Measurements from ENCODE around the gene SPAG7.

Gene SPAG7

DNA sequence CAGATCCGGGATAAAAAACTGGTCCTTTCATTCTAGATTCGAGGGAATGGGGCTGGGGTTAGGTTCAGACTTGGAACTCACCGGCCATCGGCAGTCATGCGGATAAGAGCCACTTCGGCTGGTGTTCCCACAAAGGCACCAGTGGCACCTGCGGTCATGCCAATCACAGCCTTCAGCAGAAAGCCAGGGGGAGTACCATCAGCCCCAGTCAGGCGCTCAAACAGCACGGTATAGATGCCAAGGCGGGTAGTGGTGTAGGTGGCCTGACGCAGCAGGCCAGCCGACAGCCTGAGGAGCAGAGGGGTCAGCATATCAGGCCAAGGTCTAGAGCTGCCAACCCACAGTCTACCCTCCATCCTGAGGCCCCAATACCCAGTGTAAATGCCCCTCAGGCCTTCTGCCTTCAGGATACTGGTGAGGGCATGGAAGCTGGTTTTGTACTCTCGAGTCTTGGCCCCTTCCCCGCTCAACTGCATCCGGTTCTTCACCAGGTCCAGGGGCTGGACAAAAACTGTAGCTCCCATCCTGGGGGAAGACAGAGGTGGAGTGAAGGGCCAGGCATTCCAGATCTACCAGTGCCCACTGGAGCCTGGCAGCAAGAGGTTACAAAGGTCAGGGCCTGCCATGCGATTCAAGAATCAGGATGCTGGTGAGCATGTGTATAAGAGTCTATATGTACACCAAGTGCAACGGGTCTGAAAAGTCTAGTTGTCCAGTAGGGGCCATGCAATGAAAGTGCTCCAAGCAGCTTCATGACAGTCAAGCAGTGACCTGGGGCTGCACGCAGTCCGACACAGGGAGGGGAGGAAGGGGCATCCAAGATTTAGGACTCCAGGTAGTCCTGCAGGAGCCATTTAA is 28.7 kb downstream of the SPAG7 start:
- no peaks in the 10 kb centered on the region for H3K9me3 ChIP-seq (ENCODE audit: control insufficient read depth in 1 of 2, low read length in 2 of 2)
- peak overlapping the region; percentile 93 to 95 for H3K4me3 ChIP-seq (ENCODE audit: low read depth in 1 of 2, low read length in 2 of 2)
- peak overlapping the region; percentile 91 to 92 for H3K9ac ChIP-seq (ENCODE audit: low read depth in 1 of 2, low read length in 2 of 2)
- peak overlapping the region; percentile 88 for H3K27ac ChIP-seq (ENCODE audit: low read depth, low read length)
- H3K36me3 ChIP-seq (ENCODE audit: control insufficient read depth in 1 of 2, insufficient read depth in 2 of 2, low read length in 2 of 2) = peaks cover 28 to 43% of the 10 kb centered on the region in 2 donors
- H3K4me1 ChIP-seq (ENCODE audit: control insufficient read depth in 1 of 2, insufficient read depth in 2 of 2, low read length in 2 of 2) = peaks cover 45 to 54% of the 10 kb centered on the region in 2 donors
- H3K27me3 ChIP-seq (ENCODE audit: control insufficient read depth in 1 of 2, insufficient read depth in 2 of 2, low read length in 2 of 2) = no peaks in the 10 kb centered on the region

DNA sequence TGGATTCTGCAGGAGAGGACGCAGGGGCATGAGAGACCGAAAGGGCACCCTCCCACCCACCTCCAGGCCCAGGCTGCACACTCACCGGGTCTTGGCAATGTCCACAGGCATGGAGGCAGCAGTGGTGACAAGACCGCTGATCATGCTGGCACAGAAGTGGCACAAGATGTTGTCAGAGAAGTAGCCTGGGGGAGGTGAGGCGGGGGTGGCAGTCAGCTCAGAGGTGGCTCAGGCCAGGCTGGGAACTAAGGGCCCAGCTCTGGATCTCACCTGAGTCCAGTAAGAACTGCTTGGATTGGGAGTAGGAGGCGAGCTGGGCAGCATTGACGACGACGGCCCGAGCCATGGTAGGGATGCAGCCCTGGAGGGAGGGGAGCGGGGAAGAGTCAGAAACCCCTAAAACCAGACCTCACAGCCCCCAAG is 29.5 kb downstream of the SPAG7 start:
- no peaks in the 10 kb centered on the region for H3K27me3 ChIP-seq (ENCODE audit: control insufficient read depth in 1 of 2, insufficient read depth in 2 of 2, low read length in 2 of 2)
- H3K4me1 ChIP-seq (ENCODE audit: control insufficient read depth in 1 of 2, insufficient read depth in 2 of 2, low read length in 2 of 2) = peaks cover 41 to 48% of the 10 kb centered on the region in 2 donors
- H3K36me3 ChIP-seq (ENCODE audit: control insufficient read depth in 1 of 2, insufficient read depth in 2 of 2, low read length in 2 of 2) = peaks cover 22 to 34% of the 10 kb centered on the region in 2 donors
- no peaks in the 10 kb centered on the region for H3K9me3 ChIP-seq (ENCODE audit: control insufficient read depth in 1 of 2, low read length in 2 of 2)
- H3K9ac ChIP-seq (ENCODE audit: low read depth in 1 of 2, low read length in 2 of 2) = peak overlapping the region in 1 of 2 donors; percentile 91
- no peak overlapping the region for H3K27ac ChIP-seq (ENCODE audit: low read depth, low read length)
- H3K4me3 ChIP-seq (ENCODE audit: low read depth in 1 of 2, low read length in 2 of 2) = peak overlapping the region in 1 of 2 donors; percentile 93

DNA sequence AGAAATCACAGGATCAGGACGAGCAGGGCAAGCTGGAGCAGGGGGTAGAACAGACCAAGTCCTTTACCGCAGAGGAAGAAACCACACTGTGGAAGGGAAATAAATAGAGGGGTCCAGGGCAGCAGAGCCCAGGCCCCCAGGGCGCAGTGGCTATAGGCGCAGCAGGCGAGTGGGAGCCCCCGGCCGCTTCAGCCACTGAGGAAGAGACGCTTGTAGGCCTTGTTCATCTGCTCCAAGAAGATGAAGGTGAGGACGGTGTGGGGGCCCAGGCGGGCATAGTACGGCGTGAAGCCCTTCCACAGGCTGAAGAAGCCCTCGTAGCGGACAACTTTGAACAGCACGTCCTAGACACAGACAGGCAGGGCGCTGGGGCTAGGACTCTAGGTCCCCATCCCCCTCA is 30.1 kb downstream of the SPAG7 start:
- no peak overlapping the region for H3K9ac ChIP-seq (ENCODE audit: low read depth in 1 of 2, low read length in 2 of 2)
- H3K27me3 ChIP-seq (ENCODE audit: control insufficient read depth in 1 of 2, insufficient read depth in 2 of 2, low read length in 2 of 2) = no peaks in the 10 kb centered on the region

DNA sequence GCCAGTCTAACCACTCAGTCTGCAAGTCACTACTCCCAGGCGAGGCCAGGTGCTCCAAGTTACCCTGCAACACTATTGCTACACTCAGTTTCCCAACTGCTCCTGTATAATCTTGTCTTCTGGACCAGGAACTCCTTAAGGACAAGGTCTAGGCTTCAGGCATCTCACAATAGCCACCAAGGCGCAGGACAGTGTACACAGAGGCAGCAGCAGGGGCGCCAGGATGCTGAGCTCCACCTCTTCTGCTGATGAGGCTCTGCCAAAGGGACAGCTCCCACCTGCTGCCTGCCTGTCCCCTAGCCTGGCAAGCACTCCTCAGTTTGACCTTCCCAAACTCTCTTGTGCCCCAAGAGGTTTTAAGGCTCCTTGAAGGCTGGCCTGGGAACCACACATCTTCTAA is 31.2 kb downstream of the SPAG7 start:
- Histone ChIP-seq H3K36me3 (ENCODE audit: control insufficient read depth in 1 of 2, insufficient read depth in 2 of 2, low read length in 2 of 2) (peaks cover 12 to 25% of the 10 kb centered on the region in 2 donors), H3K27me3 (ENCODE audit: control insufficient read depth in 1 of 2, insufficient read depth in 2 of 2, low read length in 2 of 2) (no peaks in the 10 kb centered on the region), H3K9ac (ENCODE audit: low read depth in 1 of 2, low read length in 2 of 2) (no peak overlapping the region), H3K4me3 (ENCODE audit: low read depth in 1 of 2, low read length in 2 of 2) (no peak overlapping the region), H3K9me3 (ENCODE audit: control insufficient read depth in 1 of 2, low read length in 2 of 2) (no peaks in the 10 kb centered on the region), H3K27ac (ENCODE audit: low read depth, low read length) (no peak overlapping the region), H3K4me1 (ENCODE audit: control insufficient read depth in 1 of 2, insufficient read depth in 2 of 2, low read length in 2 of 2) (peaks cover 25 to 33% of the 10 kb centered on the region in 2 donors)

More for the DNA sequence above, 30.1 kb downstream of the SPAG7 start:
- Histone ChIP-seq H3K9me3 (ENCODE audit: control insufficient read depth in 1 of 2, low read length in 2 of 2) (no peaks in the 10 kb centered on the region), H3K36me3 (ENCODE audit: control insufficient read depth in 1 of 2, insufficient read depth in 2 of 2, low read length in 2 of 2) (peaks cover 17 to 29% of the 10 kb centered on the region in 2 donors), H3K4me1 (ENCODE audit: control insufficient read depth in 1 of 2, insufficient read depth in 2 of 2, low read length in 2 of 2) (peaks cover 36 to 43% of the 10 kb centered on the region in 2 donors), H3K27ac (ENCODE audit: low read depth, low read length) (no peak overlapping the region), H3K4me3 (ENCODE audit: low read depth in 1 of 2, low read length in 2 of 2) (no peak overlapping the region)

DNA sequence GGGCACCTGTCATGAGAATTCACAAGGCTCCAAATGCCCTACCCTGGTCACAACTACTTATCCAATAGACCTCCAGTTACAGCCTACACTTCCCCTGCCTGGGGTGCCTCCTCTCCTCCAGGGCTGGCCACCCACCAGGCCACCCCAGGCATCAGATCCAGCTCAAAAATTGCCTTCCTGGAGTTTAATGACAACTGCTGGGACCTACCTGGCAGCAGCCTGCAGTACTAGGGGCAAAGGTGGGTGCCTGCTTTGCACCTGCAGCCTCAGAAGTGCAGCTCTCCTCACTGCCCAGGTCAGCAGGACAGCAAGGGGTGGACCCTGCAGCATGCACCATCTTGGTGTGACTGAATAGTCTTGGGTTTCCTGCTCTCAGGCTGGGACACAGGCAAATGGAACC is 32.0 kb downstream of the SPAG7 start:
- peaks cover 19 to 25% of the 10 kb centered on the region in 2 donors for H3K4me1 ChIP-seq (ENCODE audit: control insufficient read depth in 1 of 2, insufficient read depth in 2 of 2, low read length in 2 of 2)
- H3K36me3 ChIP-seq (ENCODE audit: control insufficient read depth in 1 of 2, insufficient read depth in 2 of 2, low read length in 2 of 2) = peaks cover 12 to 25% of the 10 kb centered on the region in 2 donors
- H3K4me3 ChIP-seq (ENCODE audit: low read depth in 1 of 2, low read length in 2 of 2) = no peak overlapping the region
- H3K27ac ChIP-seq (ENCODE audit: low read depth, low read length) = no peak overlapping the region
- no peaks in the 10 kb centered on the region for H3K9me3 ChIP-seq (ENCODE audit: control insufficient read depth in 1 of 2, low read length in 2 of 2)
- H3K27me3 ChIP-seq (ENCODE audit: control insufficient read depth in 1 of 2, insufficient read depth in 2 of 2, low read length in 2 of 2) = no peaks in the 10 kb centered on the region
- H3K9ac ChIP-seq (ENCODE audit: low read depth in 1 of 2, low read length in 2 of 2) = no peak overlapping the region

DNA sequence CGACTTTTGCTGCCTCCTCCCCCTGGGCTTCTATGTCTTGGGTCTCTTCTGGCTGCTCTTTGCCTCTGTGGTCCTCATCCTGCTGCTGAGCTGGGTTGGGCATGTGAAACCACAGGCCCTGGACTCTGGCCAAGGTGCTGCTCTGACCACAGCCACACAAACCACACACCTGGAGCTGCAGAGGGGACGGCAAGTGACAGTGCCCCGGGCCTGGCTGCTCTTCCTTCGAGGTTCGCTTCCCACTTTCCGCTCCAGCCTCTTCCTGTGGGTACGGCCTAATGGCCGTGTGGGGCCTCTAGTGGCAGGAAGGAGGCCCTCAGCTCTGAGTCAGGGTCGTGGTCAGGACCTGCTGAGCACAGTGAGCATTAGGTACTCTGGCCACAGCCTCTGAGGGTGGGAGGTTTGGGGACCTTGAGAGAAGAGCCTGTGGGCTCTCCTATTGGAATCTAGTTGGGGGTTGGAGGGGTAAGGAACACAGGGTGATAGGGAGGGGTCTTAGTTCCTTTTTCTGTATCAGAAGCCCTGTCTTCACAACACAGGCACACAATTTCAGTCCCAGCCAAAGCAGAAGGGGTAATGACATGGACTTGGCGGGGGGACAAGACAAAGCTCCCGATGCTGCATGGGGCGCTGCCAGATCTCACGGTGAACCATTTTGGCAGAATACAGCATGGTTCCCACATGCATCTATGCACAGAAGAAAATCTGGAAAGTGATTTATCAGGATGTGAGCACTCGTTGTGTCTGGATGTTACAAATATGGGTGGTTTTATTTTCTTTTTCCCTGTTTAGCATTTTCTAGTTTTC is 33.2 kb downstream of the SPAG7 start:
- Histone ChIP-seq H3K4me3 (ENCODE audit: low read depth in 1 of 2, low read length in 2 of 2) (no peak overlapping the region), H3K9me3 (ENCODE audit: control insufficient read depth in 1 of 2, low read length in 2 of 2) (no peaks in the 10 kb centered on the region), H3K36me3 (ENCODE audit: control insufficient read depth in 1 of 2, insufficient read depth in 2 of 2, low read length in 2 of 2) (peaks cover 12 to 25% of the 10 kb centered on the region in 2 donors), H3K27me3 (ENCODE audit: control insufficient read depth in 1 of 2, insufficient read depth in 2 of 2, low read length in 2 of 2) (no peaks in the 10 kb centered on the region), H3K27ac (ENCODE audit: low read depth, low read length) (no peak overlapping the region), H3K9ac (ENCODE audit: low read depth in 1 of 2, low read length in 2 of 2) (no peak overlapping the region), H3K4me1 (ENCODE audit: control insufficient read depth in 1 of 2, insufficient read depth in 2 of 2, low read length in 2 of 2) (peaks cover 19 to 23% of the 10 kb centered on the region in 2 donors)

DNA sequence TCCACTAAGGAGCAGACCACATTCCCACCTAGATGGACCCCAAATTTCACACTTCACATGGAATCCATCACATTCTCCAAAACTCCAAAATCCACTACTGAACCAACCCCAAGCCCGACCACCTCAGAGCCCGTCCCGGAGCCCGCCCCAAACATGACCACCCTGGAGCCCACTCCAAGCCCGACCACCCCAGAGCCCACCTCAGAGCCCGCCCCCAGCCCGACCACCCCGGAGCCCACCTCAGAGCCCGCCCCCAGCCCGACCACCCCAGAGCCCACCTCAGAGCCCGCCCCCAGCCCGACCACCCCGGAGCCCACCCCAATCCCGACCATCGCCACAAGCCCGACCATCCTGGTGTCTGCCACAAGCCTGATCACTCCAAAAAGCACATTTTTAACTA is 34.0 kb downstream of the SPAG7 start:
- Histone ChIP-seq H3K36me3 (ENCODE audit: control insufficient read depth in 1 of 2, insufficient read depth in 2 of 2, low read length in 2 of 2) (peaks cover 12 to 25% of the 10 kb centered on the region in 2 donors), H3K4me3 (ENCODE audit: low read depth in 1 of 2, low read length in 2 of 2) (no peak overlapping the region), H3K27me3 (ENCODE audit: control insufficient read depth in 1 of 2, insufficient read depth in 2 of 2, low read length in 2 of 2) (no peaks in the 10 kb centered on the region), H3K9me3 (ENCODE audit: control insufficient read depth in 1 of 2, low read length in 2 of 2) (no peaks in the 10 kb centered on the region), H3K4me1 (ENCODE audit: control insufficient read depth in 1 of 2, insufficient read depth in 2 of 2, low read length in 2 of 2) (peaks cover 14 to 16% of the 10 kb centered on the region in 2 donors), H3K9ac (ENCODE audit: low read depth in 1 of 2, low read length in 2 of 2) (no peak overlapping the region), H3K27ac (ENCODE audit: low read depth, low read length) (no peak overlapping the region)

DNA sequence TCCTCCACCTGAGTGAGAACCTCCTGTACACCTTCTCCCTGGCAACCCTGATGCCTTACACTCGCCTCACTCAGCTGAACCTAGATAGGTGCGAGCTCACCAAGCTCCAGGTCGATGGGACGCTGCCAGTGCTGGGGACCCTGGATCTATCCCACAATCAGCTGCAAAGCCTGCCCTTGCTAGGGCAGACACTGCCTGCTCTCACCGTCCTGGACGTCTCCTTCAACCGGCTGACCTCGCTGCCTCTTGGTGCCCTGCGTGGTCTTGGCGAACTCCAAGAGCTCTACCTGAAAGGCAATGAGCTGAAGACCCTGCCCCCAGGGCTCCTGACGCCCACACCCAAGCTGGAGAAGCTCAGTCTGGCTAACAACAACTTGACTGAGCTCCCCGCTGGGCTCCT is 34.9 kb downstream of the SPAG7 start:
- Histone ChIP-seq H3K9me3 (ENCODE audit: control insufficient read depth in 1 of 2, low read length in 2 of 2) (no peaks in the 10 kb centered on the region), H3K36me3 (ENCODE audit: control insufficient read depth in 1 of 2, insufficient read depth in 2 of 2, low read length in 2 of 2) (peaks cover 8 to 17% of the 10 kb centered on the region in 2 donors), H3K9ac (ENCODE audit: low read depth in 1 of 2, low read length in 2 of 2) (no peak overlapping the region), H3K4me1 (ENCODE audit: control insufficient read depth in 1 of 2, insufficient read depth in 2 of 2, low read length in 2 of 2) (peaks cover 9% of the 10 kb centered on the region in 2 donors), H3K27ac (ENCODE audit: low read depth, low read length) (no peak overlapping the region), H3K27me3 (ENCODE audit: control insufficient read depth in 1 of 2, insufficient read depth in 2 of 2, low read length in 2 of 2) (no peaks in the 10 kb centered on the region), H3K4me3 (ENCODE audit: low read depth in 1 of 2, low read length in 2 of 2) (no peak overlapping the region)

DNA sequence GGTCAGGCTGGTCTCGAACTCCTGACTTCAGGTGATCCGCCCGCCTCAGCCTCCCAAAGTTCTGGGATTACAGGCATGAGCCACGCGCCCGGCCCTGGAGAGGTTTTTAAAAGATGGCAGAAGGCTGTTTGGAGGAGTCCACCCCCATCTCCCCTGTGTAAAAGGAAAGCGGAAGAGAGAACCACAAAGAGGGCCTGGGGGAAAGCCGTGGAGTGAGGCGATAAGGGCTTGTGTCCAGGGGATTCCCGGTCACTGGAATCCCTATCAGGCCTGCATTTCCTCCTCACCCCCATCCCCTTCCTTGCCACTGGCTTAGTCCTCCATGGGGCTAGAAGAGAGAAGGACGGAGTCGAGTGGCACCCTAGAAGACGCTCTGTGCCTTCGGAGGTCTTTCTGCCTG is 35.7 kb downstream of the SPAG7 start, which contains the start of gene GP1BA:
Gene GP1BA (plus strand): TSS at position 315 of the 400 bp plus-strand sequence. CDS start 328 bp downstream, outside the sequence.
- no peaks in the 10 kb centered on the region for H3K27me3 ChIP-seq (ENCODE audit: control insufficient read depth in 1 of 2, insufficient read depth in 2 of 2, low read length in 2 of 2)
- H3K36me3 ChIP-seq (ENCODE audit: control insufficient read depth in 1 of 2, insufficient read depth in 2 of 2, low read length in 2 of 2) = peaks cover under 1 to 9% of the 10 kb centered on the region in 2 donors
- H3K9ac ChIP-seq (ENCODE audit: low read depth in 1 of 2, low read length in 2 of 2) = no peak within 1 kb of the TSS
- H3K27ac ChIP-seq (ENCODE audit: low read depth, low read length) = no peak within 1 kb of the TSS
- H3K4me3 ChIP-seq (ENCODE audit: low read depth in 1 of 2, low read length in 2 of 2) = no peak within 1 kb of the TSS
- no peaks in the 10 kb centered on the region for H3K9me3 ChIP-seq (ENCODE audit: control insufficient read depth in 1 of 2, low read length in 2 of 2)
- H3K4me1 ChIP-seq (ENCODE audit: control insufficient read depth in 1 of 2, insufficient read depth in 2 of 2, low read length in 2 of 2) = peaks cover 9% of the 10 kb centered on the region in 2 donors

DNA sequence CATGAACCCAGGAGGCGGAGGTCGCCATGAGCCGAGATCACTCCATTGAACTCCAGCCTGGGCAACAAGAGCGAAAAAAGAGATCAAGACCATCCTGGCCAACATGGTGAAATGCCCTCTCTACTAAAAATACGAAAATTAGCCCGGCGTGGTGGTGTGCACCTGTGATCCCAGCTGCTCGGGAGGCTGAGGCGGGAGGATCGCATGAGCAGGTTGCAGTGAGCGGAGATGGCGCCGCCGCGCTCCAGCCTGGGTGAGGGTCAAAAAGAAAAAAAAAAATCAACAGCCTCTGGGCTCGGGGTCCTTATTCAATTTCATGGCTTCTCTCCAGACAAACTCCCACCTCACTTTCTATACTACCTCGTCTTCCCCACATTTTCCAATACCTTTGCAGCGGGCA is 38.7 kb downstream of the SPAG7 start:
- no peaks in the 10 kb centered on the region for H3K27me3 ChIP-seq (ENCODE audit: control insufficient read depth in 1 of 2, insufficient read depth in 2 of 2, low read length in 2 of 2)
- no peaks in the 10 kb centered on the region for H3K36me3 ChIP-seq (ENCODE audit: control insufficient read depth in 1 of 2, insufficient read depth in 2 of 2, low read length in 2 of 2)
- H3K9ac ChIP-seq (ENCODE audit: low read depth in 1 of 2, low read length in 2 of 2) = no peak overlapping the region
- peaks cover under 1% of the 10 kb centered on the region in 2 donors for H3K4me1 ChIP-seq (ENCODE audit: control insufficient read depth in 1 of 2, insufficient read depth in 2 of 2, low read length in 2 of 2)
- no peak overlapping the region for H3K27ac ChIP-seq (ENCODE audit: low read depth, low read length)
- H3K9me3 ChIP-seq (ENCODE audit: control insufficient read depth in 1 of 2, low read length in 2 of 2) = no peaks in the 10 kb centered on the region
- no peak overlapping the region for H3K4me3 ChIP-seq (ENCODE audit: low read depth in 1 of 2, low read length in 2 of 2)

All from duodenal mucosa (tissue), 2 donors.